HL-60 (cell line): ENCODE results near the gene SLCO2A1.

ENCODE experiments used
- DNase-seq, 2 experiments: peaks; one replicate each; pipeline ENCODE4 v3.0.0-alpha.2; 2010 to 2020; ENCODE audit warnings: low read depth in 1 of 2, low spot score in 1 of 2
- H3K27ac ChIP-seq: fragments of 250-450 bp; sonication (Bioruptor Pico); replicated peaks from 2 replicates; pipeline ENCODE4 v1.5.1; 2020; ENCODE audit warnings: mild to moderate bottlenecking, moderate library complexity
- H3K27me3 ChIP-seq: fragments of 250-450 bp; sonication (Bioruptor Pico); 2 replicates; pipeline ENCODE4 v1.5.1; 2021; ENCODE audit warnings: mild to moderate bottlenecking, moderate library complexity; ENCODE audit not compliant: insufficient read depth, poor library complexity, severe bottlenecking
- H3K4me3 ChIP-seq: replicated peaks from 2 replicates; pipeline ENCODE4 v1.5.1; 2011; ENCODE audit warnings: mild to moderate bottlenecking, control low read depth, low read length; ENCODE audit not compliant: insufficient read depth
- CTCF ChIP-seq: IDR thresholded peaks from one replicate; pipeline ENCODE4 v1.5.1; 2011; ENCODE audit warnings: low read length, control low read depth, inconsistent platforms; ENCODE audit not compliant: insufficient read depth
- GABPA ChIP-seq: IDR thresholded peaks from 2 replicates; pipeline ENCODE4 v1.6.1; 2012; ENCODE audit warnings: low read depth
- POLR2AphosphoS5 ChIP-seq: IDR thresholded peaks from 2 replicates; pipeline ENCODE4 v1.6.1; 2012; ENCODE audit warnings: low read depth
- REST ChIP-seq: IDR thresholded peaks from 2 replicates; pipeline ENCODE4 v1.6.1; 2012; ENCODE audit warnings: low read depth; ENCODE audit not compliant: insufficient replicate concordance
- SPI1 ChIP-seq: IDR thresholded peaks from 2 replicates; pipeline ENCODE4 v1.6.1; 2012; ENCODE audit warnings: low read depth, mild to moderate bottlenecking, borderline replicate concordance

Gene SLCO2A1

GRCh38 chr3:134066651-134067530 lies 37.2 kb upstream of the SLCO2A1 start:
- H3K4me3 ChIP-seq = no peak overlapping the region
- no peaks in the 10 kb centered on the region for H3K27me3 ChIP-seq
- DNase-seq = no peak
- no peak for TF ChIP-seq POLR2AphosphoS5
- no peak for TF ChIP-seq CTCF
- TF ChIP-seq SPI1 = no peak
- H3K27ac ChIP-seq = no peak overlapping the region

GRCh38 chr3:134066158-134066541 lies 36.4 kb upstream of the SLCO2A1 start:
- Histone ChIP-seq H3K27ac (no peak overlapping the region), H3K27me3 (no peaks in the 10 kb centered on the region), H3K4me3 (no peak overlapping the region)
- TF ChIP-seq REST (no peak), CTCF (no peak), POLR2AphosphoS5 (no peak), GABPA (no peak), SPI1 (no peak)
- DNase-seq = no peak

GRCh38 chr3:134065252-134066157 lies 35.8 kb upstream of the SLCO2A1 start:
- H3K4me3 ChIP-seq = no peak overlapping the region
- no peak overlapping the region for H3K27ac ChIP-seq
- TF ChIP-seq REST (no peak), GABPA (no peak), POLR2AphosphoS5 (no peak), SPI1 (no peak), CTCF (no peak)
- DNase-seq = no peak
- no peaks in the 10 kb centered on the region for H3K27me3 ChIP-seq
